ENCODE measurements around the gene BRD9.
"Not testable (repeated sequence)": the region's sequence is repeated elsewhere in the genome, so short reads cannot be mapped to it uniquely, and the experiment has no call there.

Gene BRD9

DNA sequence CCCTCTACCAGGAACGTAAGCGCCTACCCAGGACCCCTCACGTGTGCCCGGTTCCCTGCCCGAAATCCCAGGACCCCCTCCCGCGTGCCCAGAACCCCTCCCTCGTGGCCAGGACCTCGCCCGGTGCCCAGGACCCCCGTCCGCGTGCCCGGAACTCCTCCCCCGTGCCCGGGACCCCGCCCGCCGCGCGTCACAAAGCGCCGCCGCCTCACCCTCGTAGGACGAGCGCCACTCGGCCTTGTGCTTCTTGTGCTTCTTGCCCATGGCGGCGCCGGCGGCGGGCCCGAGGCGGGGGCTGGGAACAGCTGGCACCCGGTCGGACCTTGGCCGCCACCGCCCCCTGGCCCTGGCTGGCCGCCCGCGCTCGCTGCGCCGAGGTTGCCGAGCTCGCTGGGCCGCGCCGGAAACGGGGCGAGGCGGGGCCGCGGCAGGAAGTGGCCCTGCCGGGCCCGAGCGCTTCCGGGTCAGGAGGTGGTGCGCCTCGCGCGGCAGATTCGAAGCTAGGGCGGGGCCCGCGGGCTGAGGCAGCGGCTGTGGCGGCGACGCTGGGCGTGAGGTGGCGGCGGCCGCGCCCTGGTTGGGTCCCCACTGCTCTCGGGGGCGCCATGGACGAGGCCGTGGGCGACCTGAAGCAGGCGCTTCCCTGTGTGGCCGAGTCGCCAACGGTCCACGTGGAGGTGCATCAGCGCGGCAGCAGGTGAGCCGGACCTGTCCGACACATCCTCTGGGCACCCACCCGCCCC, at the start of gene BRD9, which contains the start of gene TRIP13:
Gene BRD9 (minus strand): TSS at position 408 of the 743 bp plus-strand sequence. CDS start 144 bp downstream, at position 264.
Gene TRIP13 (plus strand): TSS at position 491 of the 743 bp plus-strand sequence. CDS start 115 bp downstream, at position 606.
- DNase-seq (ENCODE audit: low spot score) = peak; percentile 98

DNA sequence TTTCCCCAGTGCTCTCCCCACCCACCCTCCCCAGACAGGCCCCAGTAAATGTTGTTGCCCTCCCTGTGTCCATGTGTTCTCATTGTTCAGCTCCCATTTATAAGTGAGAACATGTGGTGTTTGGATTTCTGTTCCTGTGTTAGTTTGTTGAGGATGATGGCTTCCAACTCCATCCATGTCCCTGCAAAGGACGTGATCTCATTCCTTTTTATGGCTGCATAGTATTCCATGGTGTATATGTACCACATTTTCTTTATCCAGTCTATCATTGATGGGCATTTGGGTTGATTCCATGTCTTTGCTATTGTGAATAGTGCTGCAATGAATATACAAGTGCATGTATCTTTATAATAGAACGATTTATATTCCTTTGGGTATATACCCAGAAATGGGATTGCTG, 48.1 kb upstream of the BRD9 start:
- not testable (repeated sequence) for DNase-seq (ENCODE audit: low spot score)

DNA sequence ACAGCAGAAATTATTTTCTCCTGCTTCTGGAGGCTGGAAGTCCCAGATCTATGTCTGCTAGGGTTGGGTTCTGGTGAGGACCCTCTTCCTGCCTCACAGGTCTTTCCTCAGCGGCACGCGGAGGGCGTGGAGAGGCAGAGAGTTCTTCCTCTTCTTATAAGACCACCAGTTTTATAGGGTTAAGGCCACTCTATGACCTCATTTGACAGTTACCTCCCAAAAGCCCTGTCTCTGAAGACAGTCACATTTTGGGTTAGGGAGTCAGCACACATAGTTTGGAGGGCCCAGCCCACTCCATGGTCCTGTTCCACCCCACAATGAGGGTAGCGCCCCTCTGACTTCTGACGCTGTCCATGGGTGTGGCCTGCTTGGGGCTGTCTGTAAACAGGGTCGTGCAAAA, 46.8 kb upstream of the BRD9 start:
- no peak for DNase-seq (ENCODE audit: low spot score)

DNA sequence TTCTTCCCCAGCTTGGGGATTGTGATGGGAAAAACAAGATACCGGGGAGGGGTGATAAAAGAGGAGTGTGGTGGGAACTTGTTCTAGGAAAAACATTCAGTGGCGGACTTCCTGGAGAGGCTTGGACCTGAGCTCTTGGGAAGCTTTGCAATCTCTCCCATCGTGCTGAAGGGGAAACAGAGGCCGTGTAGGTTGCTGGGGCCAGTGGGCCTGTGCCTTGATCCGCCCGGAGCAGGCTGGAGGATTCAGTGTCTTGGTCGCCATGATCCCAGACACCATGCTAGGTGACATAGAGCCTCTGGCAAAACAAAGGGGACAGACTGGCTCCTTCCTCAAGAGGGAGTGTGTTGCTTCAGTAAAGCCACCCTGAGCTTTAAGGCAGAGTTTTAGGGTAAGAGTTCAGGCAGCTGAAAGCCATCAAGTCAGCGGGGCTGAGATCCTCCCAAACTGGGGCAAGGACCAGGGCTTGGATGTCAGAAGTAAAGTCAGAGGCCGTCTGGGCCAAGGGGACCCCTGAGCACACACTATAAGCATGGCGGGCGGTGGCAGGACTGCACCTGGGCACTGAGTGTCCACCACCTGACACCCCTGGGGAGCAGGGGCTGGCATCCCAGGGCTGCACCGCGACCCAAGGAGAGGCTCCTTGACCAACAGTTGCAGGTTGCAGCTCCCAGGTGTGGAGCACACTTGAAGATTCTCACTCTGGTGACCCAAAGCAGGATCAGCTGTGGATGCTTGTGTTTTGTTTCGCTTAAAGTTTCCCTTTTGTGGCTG, 44.7 kb upstream of the BRD9 start:
- DNase-seq (ENCODE audit: low spot score) = peak; percentile 10

DNA sequence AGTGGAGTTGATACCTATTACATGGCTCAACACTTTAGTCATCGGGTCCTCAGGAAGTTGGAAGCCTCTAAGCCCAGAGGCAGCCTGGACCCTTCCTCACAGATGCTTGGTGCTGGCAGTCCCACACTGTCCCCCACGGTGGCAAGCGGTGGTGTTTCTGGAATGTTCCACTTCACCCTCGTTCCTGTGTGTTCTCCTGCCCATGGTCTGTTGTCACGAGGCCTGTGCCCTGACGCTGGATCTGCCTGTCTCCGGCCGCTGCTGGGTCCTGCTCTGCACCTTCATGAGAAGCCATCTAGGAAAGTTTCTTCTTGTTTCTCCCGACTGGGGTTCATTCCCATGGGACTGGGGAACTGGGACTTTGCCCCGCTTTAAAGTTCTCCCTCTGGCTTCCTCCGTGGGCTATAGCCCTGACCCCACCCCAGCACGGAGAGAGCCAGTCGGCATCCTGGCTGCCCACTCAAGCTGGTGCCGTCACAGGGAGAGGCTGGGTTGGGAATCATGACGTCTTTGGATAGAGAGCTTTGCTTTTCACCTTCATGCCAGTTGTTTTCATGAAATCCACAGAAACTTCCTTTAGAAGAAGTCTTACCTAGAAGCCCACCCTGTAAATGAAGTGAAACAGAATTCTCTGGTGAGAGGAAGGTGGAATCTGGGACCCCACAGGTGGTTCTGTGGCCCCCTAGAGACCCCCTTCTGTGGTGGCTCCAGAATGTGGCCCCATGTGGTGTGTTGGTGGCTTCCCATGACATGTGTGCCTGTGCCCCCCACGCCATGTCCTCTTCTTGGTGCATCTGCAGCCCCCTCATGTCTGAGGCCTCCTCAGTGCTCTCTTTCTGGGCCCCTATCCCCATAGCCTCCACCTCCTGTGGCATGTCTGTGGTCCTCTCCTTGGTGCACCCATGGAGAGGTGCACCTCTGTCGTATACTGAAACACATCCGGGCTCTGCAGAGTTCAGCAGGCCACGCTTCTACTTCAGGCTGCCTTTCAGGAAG, 43.8 kb upstream of the BRD9 start:
- DNase-seq (ENCODE audit: low spot score) = peak; percentile 12

DNA sequence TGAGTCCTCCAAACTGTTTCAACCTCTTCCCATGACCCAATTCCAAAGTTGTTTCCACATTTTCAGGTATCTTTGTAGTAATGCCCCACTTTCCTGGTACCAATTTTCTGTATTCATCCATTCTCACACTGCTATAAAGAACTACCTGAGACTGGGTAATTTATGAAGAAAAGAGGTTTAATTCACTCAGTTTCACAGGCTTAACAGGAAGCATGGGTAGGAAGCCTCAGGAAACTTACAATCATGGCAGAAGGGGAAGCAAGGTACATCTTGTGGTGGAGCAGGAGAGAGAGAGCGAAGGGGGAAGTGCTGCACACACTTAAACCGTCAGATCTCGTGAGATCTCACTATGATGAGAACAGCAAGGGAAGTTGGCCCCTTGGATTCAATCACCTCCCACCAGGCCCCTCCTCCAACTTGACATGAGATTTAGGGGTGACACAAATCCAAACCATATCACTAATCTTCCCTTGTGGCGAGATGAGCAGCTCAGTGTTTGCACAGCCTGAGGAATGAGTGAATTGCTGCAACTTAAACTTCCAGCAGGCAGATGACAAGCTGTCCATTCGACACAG, 43.0 kb upstream of the BRD9 start:
- DNase-seq (ENCODE audit: low spot score) = no peak

DNA sequence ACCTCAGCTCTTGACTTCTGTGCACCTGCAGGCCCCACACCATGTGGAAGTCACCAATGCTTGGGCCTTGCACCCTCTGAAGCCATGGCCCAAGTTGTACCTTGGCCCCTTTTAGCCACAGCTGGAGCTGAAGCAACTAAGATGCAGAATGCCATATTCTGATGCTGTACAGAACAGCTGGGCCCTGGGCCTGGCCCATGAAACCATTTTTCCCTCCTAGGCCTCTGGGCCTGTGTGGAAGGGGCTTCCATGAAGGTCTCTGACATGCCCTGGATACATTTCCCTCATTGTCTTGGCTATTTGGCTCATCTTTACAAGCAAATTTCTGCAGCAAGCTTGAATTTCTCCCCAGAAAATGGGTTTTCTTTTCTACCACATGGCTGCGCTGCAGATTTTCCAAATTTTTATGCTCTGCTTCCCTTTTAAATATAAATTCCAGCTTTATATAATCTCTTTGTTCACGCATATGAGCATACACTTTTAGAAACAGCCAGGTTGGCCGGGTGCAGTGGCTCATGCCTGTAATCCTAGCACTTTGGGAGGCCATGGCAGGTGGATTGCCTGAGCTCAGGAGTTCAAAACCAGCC, 41.9 kb upstream of the BRD9 start:
- not testable (repeated sequence) for DNase-seq (ENCODE audit: low spot score)

DNA sequence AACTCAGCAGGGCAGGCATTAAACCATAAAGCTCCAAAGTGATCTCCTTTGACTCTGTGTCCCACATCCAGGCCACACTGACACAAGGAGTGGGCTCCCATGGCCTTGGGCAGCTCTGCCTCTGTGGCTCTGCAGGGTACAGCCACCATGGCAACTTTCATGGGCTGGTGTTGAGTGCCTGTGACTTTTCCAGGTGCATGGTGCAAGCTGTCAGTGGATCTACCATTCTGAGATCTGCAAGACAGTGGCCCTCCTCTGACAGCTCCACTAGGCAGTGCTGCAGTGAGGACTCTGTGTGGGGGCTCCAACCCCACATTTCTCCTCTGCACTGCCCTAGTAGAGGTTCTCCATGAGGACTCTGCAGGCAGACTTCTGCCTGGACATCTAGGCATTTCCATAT, 41.4 kb upstream of the BRD9 start:
- not testable (repeated sequence) for DNase-seq (ENCODE audit: low spot score)

DNA sequence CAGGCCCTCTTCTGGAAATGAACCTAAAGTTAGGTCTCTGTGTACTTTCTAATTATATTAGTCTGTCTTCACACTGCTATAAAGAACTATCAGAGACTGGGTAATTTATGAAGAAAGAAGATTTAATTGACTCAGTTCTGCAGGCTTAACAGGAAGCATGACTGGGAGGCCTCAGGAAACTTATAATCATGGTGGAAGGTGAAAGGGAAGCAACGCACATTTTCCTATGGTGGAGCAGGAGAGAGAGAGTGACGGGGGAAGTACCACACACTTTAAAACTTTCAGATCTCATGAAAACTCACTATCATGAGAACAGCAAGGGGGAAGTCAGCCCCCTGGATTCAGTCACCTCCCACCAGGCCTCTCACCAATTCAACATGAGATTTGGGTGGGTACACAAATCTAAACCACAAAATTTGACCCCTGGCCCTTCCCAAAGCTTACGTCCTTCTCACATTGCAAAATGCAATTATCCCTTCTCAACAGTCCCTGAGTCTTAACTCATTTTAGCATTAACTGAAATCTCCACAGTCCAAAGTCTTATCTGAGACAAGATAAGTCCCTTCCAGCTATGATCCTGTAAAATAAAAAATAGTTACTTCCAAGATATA, 40.8 kb upstream of the BRD9 start:
- DNase-seq (ENCODE audit: low spot score) = no peak

DNA sequence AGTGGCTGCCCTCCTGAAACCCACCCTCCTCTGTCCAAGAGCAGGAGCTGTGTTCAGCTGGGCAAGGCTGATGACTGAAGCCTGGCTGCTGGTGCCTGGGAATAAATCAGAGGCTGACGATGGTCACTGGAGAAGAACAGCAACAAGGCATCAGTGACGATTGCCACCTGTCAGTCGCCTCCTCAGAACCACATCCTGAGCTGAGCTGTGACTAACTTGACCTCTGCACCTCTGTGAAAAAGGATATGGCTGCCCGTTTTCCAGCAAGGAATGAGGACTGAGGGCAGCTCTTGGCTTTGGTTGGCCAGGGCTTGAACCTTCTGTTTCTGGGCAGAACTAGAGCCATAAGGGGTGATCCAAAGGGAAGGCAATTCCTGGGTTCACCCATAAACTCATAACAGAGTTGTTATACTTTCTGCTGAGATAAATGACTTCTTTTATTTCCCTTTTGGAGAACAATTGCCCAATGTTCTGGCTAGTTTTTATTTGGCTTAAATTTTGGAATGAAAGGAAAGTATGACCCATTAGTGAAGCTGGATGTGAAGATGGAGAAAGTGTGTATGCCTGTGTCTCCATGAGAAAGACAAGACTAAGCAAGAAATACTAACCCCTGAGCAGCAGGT, 40.1 kb upstream of the BRD9 start:
- peak; percentile 8 for DNase-seq (ENCODE audit: low spot score)

DNA sequence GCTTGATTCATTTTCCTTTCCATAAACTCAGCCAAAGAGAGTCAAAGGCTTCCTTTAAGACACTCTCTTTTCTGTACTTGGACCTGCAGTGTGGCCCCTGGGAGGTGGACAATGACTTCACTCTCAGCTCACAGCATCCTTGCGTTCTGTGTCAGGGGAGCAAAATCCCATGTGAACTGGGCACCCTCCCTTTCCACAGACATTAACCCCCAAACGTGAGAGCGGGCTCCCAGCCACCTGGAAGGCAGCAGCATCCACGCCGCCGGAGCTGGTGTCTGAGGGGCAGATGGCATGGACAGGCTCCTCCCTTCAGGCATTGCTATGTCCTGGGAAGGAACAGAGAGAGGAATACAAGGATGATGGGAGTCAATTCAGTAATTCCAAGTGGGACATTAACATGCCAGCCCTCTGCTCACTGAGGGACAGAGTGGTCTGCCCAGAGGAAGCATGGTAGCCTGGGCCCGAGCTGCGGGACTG, 39.6 kb upstream of the BRD9 start:
- DNase-seq (ENCODE audit: low spot score) = peak; percentile 15

DNA sequence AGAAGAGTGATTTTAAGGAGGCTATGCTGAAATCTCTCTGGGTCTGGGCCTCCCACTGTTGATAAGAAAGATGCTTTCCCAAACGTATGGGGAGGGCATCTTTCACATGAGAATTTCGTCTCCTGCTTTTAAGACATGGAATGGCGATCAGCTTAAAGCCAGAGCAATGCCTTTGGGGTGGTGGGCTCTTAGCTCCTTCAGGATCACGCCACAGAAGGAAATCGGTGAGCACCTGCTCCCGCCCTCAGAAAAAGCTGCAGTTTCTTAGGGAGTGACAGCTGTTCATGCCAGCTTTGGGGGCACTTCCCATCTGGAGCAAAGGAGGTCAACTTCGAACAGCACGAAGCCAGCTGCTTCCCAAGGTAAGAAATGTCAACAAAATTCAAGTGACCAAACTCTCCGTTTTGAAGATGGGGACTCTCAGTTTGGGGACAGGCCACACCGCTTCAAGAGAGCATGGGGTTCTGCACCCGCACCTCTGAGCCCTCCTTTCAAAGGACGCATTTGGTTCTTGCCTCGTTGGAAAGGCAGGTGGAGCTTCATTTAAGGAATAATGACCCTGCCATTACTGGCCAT, 39.1 kb upstream of the BRD9 start:
- no peak for DNase-seq (ENCODE audit: low spot score)

DNA sequence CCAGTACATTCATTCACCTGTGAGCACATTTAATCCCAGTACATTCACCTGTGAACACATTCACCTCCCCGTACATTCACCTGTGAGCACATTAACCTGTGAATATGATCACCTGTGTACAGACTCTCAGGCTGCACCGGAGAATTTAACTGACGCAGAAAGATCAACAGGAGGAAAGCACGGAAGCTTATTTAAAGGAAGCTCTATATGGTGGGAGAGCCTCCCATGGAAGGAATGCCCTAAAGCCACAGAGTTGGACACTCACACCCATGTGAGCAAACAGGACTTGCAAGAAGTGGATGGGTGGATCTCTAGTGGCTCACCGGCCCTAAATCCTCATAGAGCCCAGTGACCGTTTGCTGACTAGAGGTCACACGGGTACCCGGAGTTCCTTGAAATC, 38.3 kb upstream of the BRD9 start:
- no peak for DNase-seq (ENCODE audit: low spot score)

DNA sequence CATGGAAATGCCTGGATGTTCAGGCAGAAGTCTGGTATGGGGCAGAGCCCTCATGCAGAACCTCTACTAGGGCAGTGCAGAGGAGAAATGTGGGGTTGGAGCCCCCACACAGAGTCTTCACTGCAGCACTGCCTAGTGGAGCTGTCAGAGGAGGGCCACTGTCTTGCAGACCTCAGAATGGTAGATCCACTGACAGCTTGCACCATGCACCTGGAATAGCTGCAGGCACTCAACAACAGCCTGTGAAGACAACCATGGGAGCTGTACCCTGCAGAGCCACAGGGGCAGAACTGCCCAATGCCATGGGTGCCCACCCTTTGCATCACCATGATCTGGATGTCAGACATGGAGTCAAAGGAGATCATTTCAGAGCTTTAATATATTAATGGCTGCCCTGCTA, 37.0 kb upstream of the BRD9 start:
- no peak for DNase-seq (ENCODE audit: low spot score)

DNA sequence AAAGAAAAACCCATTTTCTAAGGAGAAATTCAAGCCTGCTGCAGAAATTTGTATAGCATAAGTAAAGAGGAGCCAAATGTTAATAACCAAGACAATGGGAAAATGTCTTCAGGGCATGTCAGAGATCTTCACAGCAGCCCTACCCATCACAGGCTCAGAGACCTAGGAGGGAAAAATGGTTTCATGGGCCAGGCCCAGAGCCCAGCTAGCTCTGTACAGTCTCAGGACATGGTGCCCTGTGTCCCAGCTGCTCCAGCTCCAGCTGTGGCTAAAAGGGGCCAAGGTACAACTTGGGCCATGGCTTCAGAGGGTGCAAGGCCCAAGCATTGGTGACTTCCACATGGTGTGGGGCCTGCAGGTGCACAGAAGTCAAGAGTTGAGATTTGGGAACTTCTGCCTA, 36.6 kb upstream of the BRD9 start:
- DNase-seq (ENCODE audit: low spot score) = not testable (repeated sequence)

DNA sequence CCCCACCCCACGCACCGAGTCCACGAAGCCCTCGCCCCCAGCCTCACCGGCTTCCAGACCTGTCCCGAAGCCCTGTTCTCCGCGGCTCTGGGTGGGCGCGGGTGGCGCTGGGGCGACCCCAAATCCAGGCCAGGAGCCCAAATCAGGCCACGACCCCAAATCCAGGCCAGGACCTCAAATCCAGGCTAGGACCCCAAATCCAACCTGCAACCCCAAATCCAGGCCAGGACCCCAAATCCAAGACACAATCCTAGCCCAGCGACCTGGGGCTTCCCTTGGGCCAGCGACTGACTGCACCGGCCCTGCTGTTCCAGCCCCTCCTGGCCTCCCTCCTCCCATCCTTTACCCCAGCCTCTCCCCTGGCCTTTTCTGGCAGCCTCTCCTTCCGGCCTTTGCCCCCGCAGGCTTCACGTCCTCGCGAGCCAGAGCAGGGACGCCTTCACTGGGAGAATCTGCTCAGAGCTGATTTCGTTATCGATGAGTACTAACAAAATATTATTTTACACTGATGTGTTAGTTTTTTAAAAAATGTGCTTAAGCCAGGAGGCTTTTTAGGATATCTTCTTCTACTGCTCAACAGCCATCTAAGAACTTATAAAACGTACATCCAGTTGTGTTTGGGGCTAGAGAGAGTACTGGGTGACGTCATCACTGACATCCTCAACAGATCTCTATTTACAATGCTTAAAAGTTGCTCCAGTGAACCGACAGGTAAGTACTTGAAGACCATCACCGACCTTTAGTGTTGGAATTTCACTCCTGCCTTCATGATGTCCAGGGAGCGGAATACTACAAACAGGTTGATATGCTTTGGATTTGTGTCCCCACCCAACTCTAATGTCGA, 34.8 kb upstream of the BRD9 start:
- DNase-seq (ENCODE audit: low spot score) = no peak

DNA sequence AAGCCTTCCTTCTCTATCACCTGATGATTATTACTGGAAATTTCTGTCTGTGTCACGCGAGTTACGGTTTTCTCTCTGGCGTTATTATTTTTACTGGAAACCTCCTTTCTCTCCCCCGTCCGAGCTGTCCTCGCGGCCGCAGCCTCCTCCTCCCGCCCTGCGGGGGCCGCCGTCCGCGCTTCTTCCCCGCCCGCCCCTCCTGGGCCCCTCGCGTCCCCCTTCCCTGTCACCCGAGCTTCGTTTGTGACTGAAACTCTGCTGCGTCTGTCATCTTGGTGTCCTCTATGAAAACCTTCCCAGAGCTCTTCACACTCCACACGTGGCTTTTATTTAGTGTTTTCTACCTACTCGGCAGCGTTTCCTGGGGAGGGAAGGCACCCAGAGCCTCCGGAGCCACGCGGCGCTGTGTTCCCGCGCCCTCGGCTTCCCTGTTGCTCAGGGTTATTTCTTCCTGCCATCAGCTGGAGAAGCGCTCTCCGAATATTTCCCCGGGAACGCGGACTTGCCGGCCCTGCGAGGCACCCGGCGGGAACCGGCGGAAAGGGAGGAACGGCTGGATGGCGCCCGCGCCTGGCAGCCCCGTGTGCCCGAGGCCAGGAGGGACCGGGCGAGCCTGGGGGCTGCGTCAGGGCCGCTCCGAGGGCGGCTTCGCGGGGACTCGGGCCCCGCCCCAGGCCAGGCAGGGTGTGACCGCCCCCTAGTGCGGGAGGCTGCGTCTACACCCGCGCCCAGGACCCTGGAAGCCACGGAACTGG, 34.0 kb upstream of the BRD9 start:
- no peak for DNase-seq (ENCODE audit: low spot score)

DNA sequence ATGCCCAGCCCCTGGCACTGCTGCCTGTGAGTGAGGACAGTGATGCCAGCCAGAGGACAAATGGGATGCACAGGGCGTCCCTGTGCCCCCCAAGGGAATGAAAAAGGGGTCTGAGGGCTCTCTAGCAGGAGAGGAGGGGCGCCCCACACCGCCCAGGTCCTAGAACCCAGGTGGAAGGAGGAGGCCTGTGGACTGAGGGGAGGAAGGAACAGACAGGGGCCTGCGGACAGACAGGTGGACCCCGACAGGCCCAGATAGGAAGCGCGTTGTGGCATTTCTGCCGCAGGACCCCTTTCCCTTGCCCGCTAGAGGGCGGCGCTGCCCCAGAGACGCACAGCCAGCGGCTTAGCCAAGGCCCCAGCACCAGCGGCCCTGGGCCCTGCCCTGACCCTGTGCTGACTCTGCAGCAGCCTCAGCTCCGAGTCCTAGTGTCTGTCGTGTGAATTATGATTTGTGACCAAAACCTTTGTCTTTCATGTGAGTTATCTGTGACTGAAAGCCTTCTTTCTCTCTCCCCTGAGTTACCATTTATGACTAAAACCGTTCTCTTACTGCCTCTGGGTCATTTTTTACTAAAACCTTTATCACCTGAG, 30.8 kb upstream of the BRD9 start:
- peak; percentile 91 for DNase-seq (ENCODE audit: low spot score)
